Activated T-cell treated with anti-CD3 and anti-CD28 coated beads, Interleukin-2, amount 50 U/mL, for 24 hours (primary cell): ENCODE results near the gene BACE1-AS.
A peak's percentile ranks its signal among the peaks of the same experiment; 100 is the strongest.

Source experiments
- DNase-seq: peaks from one replicate; pipeline ENCODE4 v3.0.0-alpha.2; 2020
- H3K27ac Mint-ChIP-seq: 2 replicates; pipeline ENCODE4 v1.8.0; 2020; ENCODE audit warnings: mild to moderate bottlenecking, mixed read lengths
- H3K27me3 Mint-ChIP-seq: 2 replicates; pipeline ENCODE4 v1.8.0; 2020; ENCODE audit warnings: mixed read lengths
- H3K36me3 Mint-ChIP-seq: 2 replicates; pipeline ENCODE4 v1.8.0; 2020; ENCODE audit warnings: low read depth, mixed read lengths
- H3K4me1 Mint-ChIP-seq: 2 replicates; pipeline ENCODE4 v1.8.0; 2020; ENCODE audit warnings: low read depth, mixed read lengths
- H3K4me3 Mint-ChIP-seq: 2 replicates; pipeline ENCODE4 v1.8.0; 2020; ENCODE audit warnings: mild to moderate bottlenecking, moderate library complexity, mixed read lengths
- H3K9me3 Mint-ChIP-seq: 2 replicates; pipeline ENCODE4 v1.8.0; 2020; ENCODE audit warnings: mixed read lengths

Gene BACE1-AS

GRCh38 chr11:117279711-117280376, 11.3 kb upstream of the BACE1-AS start:
- Mint-ChIP-seq H3K4me3 (no peak overlapping the region), H3K36me3 (peaks cover 55% of the 10 kb centered on the region), H3K4me1 (peaks cover 28% of the 10 kb centered on the region), H3K27me3 (no peaks in the 10 kb centered on the region), H3K27ac (peak overlapping the region; percentile 86), H3K9me3 (no peaks in the 10 kb centered on the region)
- DNase-seq, result no peak

GRCh38 chr11:117281159-117281558, 10.0 kb upstream of the BACE1-AS start:
- no peak for DNase-seq
- H3K27me3 Mint-ChIP-seq, result no peaks in the 10 kb centered on the region
- H3K4me3 Mint-ChIP-seq, result no peak overlapping the region

GRCh38 chr11:117281869-117282268, 9.3 kb upstream of the BACE1-AS start:
- H3K27ac Mint-ChIP-seq, result no peak overlapping the region
- no peak for DNase-seq
- no peaks in the 10 kb centered on the region for H3K27me3 Mint-ChIP-seq
- H3K4me3 Mint-ChIP-seq, result no peak overlapping the region
- no peaks in the 10 kb centered on the region for H3K9me3 Mint-ChIP-seq
- H3K36me3 Mint-ChIP-seq, result peaks cover 63% of the 10 kb centered on the region
- peaks cover 20% of the 10 kb centered on the region for H3K4me1 Mint-ChIP-seq

More at GRCh38 chr11:117281159-117281558, 10.0 kb upstream of the BACE1-AS start:
- Mint-ChIP-seq H3K4me1 (peaks cover 20% of the 10 kb centered on the region), H3K36me3 (peaks cover 58% of the 10 kb centered on the region), H3K9me3 (no peaks in the 10 kb centered on the region), H3K27ac (no peak overlapping the region)

GRCh38 chr11:117282956-117283355, 8.2 kb upstream of the BACE1-AS start:
- H3K9me3 Mint-ChIP-seq, result no peaks in the 10 kb centered on the region
- no peak overlapping the region for H3K4me3 Mint-ChIP-seq
- DNase-seq, result no peak
- H3K27ac Mint-ChIP-seq, result no peak overlapping the region
- H3K27me3 Mint-ChIP-seq, result no peaks in the 10 kb centered on the region
- H3K4me1 Mint-ChIP-seq, result peaks cover 20% of the 10 kb centered on the region
- peaks cover 72% of the 10 kb centered on the region for H3K36me3 Mint-ChIP-seq

- no peak overlapping the region for H3K4me3 Mint-ChIP-seq
- H3K27me3 Mint-ChIP-seq, result no peaks in the 10 kb centered on the region
- peaks cover 83% of the 10 kb centered on the region for H3K36me3 Mint-ChIP-seq
- peaks cover 16% of the 10 kb centered on the region for H3K4me1 Mint-ChIP-seq
- no peak overlapping the region for H3K27ac Mint-ChIP-seq
- no peak for DNase-seq
- no peaks in the 10 kb centered on the region for H3K9me3 Mint-ChIP-seq
Observed at GRCh38 chr11:117284053-117284452, 7.1 kb upstream of the BACE1-AS start.

- Mint-ChIP-seq H3K9me3 (no peaks in the 10 kb centered on the region), H3K4me1 (no peaks in the 10 kb centered on the region), H3K4me3 (no peak overlapping the region), H3K27me3 (no peaks in the 10 kb centered on the region), H3K36me3 (peaks cover 88% of the 10 kb centered on the region), H3K27ac (no peak overlapping the region)
- no peak for DNase-seq
Observed at GRCh38 chr11:117286588-117286987, 4.6 kb upstream of the BACE1-AS start.

- no peaks in the 10 kb centered on the region for H3K9me3 Mint-ChIP-seq
- H3K4me3 Mint-ChIP-seq, result no peak overlapping the region
- H3K27ac Mint-ChIP-seq, result no peak overlapping the region
- H3K4me1 Mint-ChIP-seq, result no peaks in the 10 kb centered on the region
- no peak for DNase-seq
- H3K36me3 Mint-ChIP-seq, result peaks cover 78% of the 10 kb centered on the region
- H3K27me3 Mint-ChIP-seq, result no peaks in the 10 kb centered on the region
Observed at GRCh38 chr11:117287668-117288067, 3.5 kb upstream of the BACE1-AS start.

GRCh38 chr11:117289795-117290194, 1.4 kb upstream of the BACE1-AS start:
- H3K4me3 Mint-ChIP-seq, result no peak overlapping the region
- no peak for DNase-seq
- H3K27ac Mint-ChIP-seq, result no peak overlapping the region
- no peaks in the 10 kb centered on the region for H3K9me3 Mint-ChIP-seq
- H3K36me3 Mint-ChIP-seq, result peaks cover 68% of the 10 kb centered on the region
- no peaks in the 10 kb centered on the region for H3K4me1 Mint-ChIP-seq
- no peaks in the 10 kb centered on the region for H3K27me3 Mint-ChIP-seq

GRCh38 chr11:117292616-117293015, 1.5 kb downstream of the BACE1-AS start:
- no peaks in the 10 kb centered on the region for H3K4me1 Mint-ChIP-seq
- DNase-seq, result no peak
- no peaks in the 10 kb centered on the region for H3K9me3 Mint-ChIP-seq
- H3K27me3 Mint-ChIP-seq, result no peaks in the 10 kb centered on the region
- no peak overlapping the region for H3K27ac Mint-ChIP-seq
- H3K4me3 Mint-ChIP-seq, result no peak overlapping the region
- H3K36me3 Mint-ChIP-seq, result peaks cover 43% of the 10 kb centered on the region

- H3K4me3 Mint-ChIP-seq, result no peak overlapping the region
- H3K27me3 Mint-ChIP-seq, result no peaks in the 10 kb centered on the region
- no peaks in the 10 kb centered on the region for H3K9me3 Mint-ChIP-seq
- H3K27ac Mint-ChIP-seq, result no peak overlapping the region
- peaks cover 13% of the 10 kb centered on the region for H3K36me3 Mint-ChIP-seq
- no peak for DNase-seq
- no peaks in the 10 kb centered on the region for H3K4me1 Mint-ChIP-seq
Observed at GRCh38 chr11:117295438-117296137, 4.4 kb downstream of the BACE1-AS start.

GRCh38 chr11:117296881-117297280, 5.7 kb downstream of the BACE1-AS start:
- no peaks in the 10 kb centered on the region for H3K9me3 Mint-ChIP-seq
- H3K27ac Mint-ChIP-seq, result no peak overlapping the region
- H3K36me3 Mint-ChIP-seq, result peaks cover 9% of the 10 kb centered on the region
- H3K4me3 Mint-ChIP-seq, result no peak overlapping the region
- peaks cover 4% of the 10 kb centered on the region for H3K4me1 Mint-ChIP-seq
- no peaks in the 10 kb centered on the region for H3K27me3 Mint-ChIP-seq
- DNase-seq, result no peak

GRCh38 chr11:117298195-117298594, 7.0 kb downstream of the BACE1-AS start:
- no peaks in the 10 kb centered on the region for H3K9me3 Mint-ChIP-seq
- H3K27ac Mint-ChIP-seq, result no peak overlapping the region
- H3K36me3 Mint-ChIP-seq, result peaks cover 2% of the 10 kb centered on the region
- no peak overlapping the region for H3K4me3 Mint-ChIP-seq
- H3K27me3 Mint-ChIP-seq, result no peaks in the 10 kb centered on the region
- H3K4me1 Mint-ChIP-seq, result peaks cover 4% of the 10 kb centered on the region
- no peak for DNase-seq

- H3K9me3 Mint-ChIP-seq, result no peaks in the 10 kb centered on the region
- no peaks in the 10 kb centered on the region for H3K27me3 Mint-ChIP-seq
- no peak overlapping the region for H3K4me3 Mint-ChIP-seq
- H3K4me1 Mint-ChIP-seq, result peaks cover 4% of the 10 kb centered on the region
- DNase-seq, result no peak
- no peaks in the 10 kb centered on the region for H3K36me3 Mint-ChIP-seq
- H3K27ac Mint-ChIP-seq, result no peak overlapping the region
Observed at GRCh38 chr11:117299351-117300282, 8.5 kb downstream of the BACE1-AS start.

- Mint-ChIP-seq H3K36me3 (no peaks in the 10 kb centered on the region), H3K27me3 (no peaks in the 10 kb centered on the region), H3K4me1 (peaks cover 4% of the 10 kb centered on the region), H3K4me3 (no peak overlapping the region), H3K27ac (no peak overlapping the region), H3K9me3 (no peaks in the 10 kb centered on the region)
- DNase-seq, result no peak
Observed at GRCh38 chr11:117300283-117300663, 9.1 kb downstream of the BACE1-AS start.
